ENCODE data around the gene GPR108. TPM values are rescaled to one million over a fixed set of nuclear protein-coding genes. Genes with fewer than 3 reads are reported as not detected.
A peak's percentile ranks its signal among the peaks of the same experiment; 100 is the strongest.

Gene GPR108
- total and polyA plus RNA-seq, 2 of the 13 experiments (the other 11 are each of a cell fraction or from before 2014, with no cell fraction given), result 36.4 to 63.0 TPM

DNA sequence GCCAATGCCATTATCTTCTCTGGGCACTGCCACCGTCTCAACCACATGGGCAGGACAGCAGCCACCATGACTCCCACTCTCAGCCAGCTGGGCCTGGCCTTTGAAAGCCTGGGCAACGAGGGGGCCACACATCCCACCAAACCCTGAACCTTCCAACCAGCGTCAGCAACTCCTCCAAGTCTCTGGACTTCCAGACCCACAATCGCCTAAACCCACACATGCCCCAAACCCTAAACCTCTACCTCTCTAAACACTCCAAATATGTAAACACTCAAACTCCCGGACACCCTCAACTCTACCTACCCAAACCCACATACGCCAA is 17.9 kb downstream of the GPR108 start (continued):
- TF ChIP-seq, protein P1, sequence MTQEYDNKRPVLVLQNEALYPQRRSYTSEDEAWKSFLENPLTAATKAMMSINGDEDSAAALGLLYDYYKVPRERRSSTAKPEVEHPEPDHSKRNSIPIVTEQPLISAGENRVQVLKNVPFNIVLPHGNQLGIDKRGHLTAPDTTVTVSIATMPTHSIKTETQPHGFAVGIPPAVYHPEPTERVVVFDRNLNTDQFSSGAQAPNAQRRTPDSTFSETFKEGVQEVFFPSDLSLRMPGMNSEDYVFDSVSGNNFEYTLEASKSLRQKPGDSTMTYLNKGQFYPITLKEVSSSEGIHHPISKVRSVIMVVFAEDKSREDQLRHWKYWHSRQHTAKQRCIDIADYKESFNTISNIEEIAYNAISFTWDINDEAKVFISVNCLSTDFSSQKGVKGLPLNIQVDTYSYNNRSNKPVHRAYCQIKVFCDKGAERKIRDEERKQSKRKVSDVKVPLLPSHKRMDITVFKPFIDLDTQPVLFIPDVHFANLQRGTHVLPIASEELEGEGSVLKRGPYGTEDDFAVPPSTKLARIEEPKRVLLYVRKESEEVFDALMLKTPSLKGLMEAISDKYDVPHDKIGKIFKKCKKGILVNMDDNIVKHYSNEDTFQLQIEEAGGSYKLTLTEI (CRISPR knock-in tag; conservative IDR thresholded peaks at IDR 0.05), result no peak
- TF ChIP-seq ZNF605 (CRISPR knock-in tag; IDR thresholded peaks at IDR 0.05), result peak; percentile 51
- no peak for TF ChIP-seq ZNF552 (CRISPR knock-in tag; IDR thresholded peaks at IDR 0.05; ENCODE audit: borderline replicate concordance)
- TF ChIP-seq, protein P2, sequence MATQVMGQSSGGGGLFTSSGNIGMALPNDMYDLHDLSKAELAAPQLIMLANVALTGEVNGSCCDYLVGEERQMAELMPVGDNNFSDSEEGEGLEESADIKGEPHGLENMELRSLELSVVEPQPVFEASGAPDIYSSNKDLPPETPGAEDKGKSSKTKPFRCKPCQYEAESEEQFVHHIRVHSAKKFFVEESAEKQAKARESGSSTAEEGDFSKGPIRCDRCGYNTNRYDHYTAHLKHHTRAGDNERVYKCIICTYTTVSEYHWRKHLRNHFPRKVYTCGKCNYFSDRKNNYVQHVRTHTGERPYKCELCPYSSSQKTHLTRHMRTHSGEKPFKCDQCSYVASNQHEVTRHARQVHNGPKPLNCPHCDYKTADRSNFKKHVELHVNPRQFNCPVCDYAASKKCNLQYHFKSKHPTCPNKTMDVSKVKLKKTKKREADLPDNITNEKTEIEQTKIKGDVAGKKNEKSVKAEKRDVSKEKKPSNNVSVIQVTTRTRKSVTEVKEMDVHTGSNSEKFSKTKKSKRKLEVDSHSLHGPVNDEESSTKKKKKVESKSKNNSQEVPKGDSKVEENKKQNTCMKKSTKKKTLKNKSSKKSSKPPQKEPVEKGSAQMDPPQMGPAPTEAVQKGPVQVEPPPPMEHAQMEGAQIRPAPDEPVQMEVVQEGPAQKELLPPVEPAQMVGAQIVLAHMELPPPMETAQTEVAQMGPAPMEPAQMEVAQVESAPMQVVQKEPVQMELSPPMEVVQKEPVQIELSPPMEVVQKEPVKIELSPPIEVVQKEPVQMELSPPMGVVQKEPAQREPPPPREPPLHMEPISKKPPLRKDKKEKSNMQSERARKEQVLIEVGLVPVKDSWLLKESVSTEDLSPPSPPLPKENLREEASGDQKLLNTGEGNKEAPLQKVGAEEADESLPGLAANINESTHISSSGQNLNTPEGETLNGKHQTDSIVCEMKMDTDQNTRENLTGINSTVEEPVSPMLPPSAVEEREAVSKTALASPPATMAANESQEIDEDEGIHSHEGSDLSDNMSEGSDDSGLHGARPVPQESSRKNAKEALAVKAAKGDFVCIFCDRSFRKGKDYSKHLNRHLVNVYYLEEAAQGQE (IDR thresholded peaks at IDR 0.05; ENCODE audit: borderline replicate concordance in 1 of 2, low read depth in 1 of 2, low read length in 2 of 2), result no peak
- TF ChIP-seq, protein P3, sequence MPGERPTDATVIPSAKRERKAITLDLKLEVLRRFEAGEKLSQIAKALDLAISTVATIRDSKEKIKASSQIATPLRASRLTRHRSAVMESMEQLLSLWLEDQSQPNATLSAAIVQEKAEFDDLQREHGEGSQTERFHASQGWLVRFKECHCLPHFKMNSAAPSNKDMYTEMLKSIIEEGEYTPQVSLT (CRISPR knock-in tag; IDR thresholded peaks at IDR 0.05; ENCODE audit: borderline replicate concordance, low read depth), result no peak
- TF ChIP-seq ZNF878 (CRISPR knock-in tag; IDR thresholded peaks at IDR 0.05), result 0 out of 2 replicates have a peak, but pooled peaks have one; percentile 23
- no peak for TF ChIP-seq ATM (IDR thresholded peaks at IDR 0.05; ENCODE audit: borderline replicate concordance)
- no peak for TF ChIP-seq NFATC3 (CRISPR knock-in tag; IDR thresholded peaks at IDR 0.05)
- no peak for TF ChIP-seq ZNF121 (CRISPR knock-in tag; IDR thresholded peaks at IDR 0.05)
- no peak for TF ChIP-seq ZNF83 (CRISPR knock-in tag; IDR thresholded peaks at IDR 0.05; ENCODE audit: borderline replicate concordance)
- no peak for TF ChIP-seq EHMT2 (IDR thresholded peaks at IDR 0.05; ENCODE audit: borderline replicate concordance, low read depth, low read length)
- peak; percentile 7; the same call in 1 of the 2 replicates for TF ChIP-seq KMT2A (CRISPR knock-in tag; IDR thresholded peaks at IDR 0.05)
- TF ChIP-seq CBX1 (IDR thresholded peaks at IDR 0.05; ENCODE audit: low read depth), result no peak
- TF ChIP-seq AGO1 (IDR thresholded peaks at IDR 0.05; ENCODE audit: low read depth, low read length, poor library complexity, severe bottlenecking), result no peak
- TF ChIP-seq, protein P4, sequence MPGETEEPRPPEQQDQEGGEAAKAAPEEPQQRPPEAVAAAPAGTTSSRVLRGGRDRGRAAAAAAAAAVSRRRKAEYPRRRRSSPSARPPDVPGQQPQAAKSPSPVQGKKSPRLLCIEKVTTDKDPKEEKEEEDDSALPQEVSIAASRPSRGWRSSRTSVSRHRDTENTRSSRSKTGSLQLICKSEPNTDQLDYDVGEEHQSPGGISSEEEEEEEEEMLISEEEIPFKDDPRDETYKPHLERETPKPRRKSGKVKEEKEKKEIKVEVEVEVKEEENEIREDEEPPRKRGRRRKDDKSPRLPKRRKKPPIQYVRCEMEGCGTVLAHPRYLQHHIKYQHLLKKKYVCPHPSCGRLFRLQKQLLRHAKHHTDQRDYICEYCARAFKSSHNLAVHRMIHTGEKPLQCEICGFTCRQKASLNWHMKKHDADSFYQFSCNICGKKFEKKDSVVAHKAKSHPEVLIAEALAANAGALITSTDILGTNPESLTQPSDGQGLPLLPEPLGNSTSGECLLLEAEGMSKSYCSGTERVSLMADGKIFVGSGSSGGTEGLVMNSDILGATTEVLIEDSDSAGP (CRISPR knock-in tag; IDR thresholded peaks at IDR 0.05; ENCODE audit: borderline replicate concordance), result 0 out of 2 replicates have a peak, but pooled peaks have one; percentile 57
- no peak for TF ChIP-seq ARID2 (CRISPR knock-in tag; IDR thresholded peaks at IDR 0.05; ENCODE audit: borderline replicate concordance)
- TF ChIP-seq, protein P5, sequence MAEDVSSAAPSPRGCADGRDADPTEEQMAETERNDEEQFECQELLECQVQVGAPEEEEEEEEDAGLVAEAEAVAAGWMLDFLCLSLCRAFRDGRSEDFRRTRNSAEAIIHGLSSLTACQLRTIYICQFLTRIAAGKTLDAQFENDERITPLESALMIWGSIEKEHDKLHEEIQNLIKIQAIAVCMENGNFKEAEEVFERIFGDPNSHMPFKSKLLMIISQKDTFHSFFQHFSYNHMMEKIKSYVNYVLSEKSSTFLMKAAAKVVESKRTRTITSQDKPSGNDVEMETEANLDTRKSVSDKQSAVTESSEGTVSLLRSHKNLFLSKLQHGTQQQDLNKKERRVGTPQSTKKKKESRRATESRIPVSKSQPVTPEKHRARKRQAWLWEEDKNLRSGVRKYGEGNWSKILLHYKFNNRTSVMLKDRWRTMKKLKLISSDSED (CRISPR knock-in tag; IDR thresholded peaks at IDR 0.05), result no peak
- peak; percentile 69; the same call in 1 of the 2 replicates for TF ChIP-seq SALL2 (CRISPR knock-in tag; IDR thresholded peaks at IDR 0.05)
- 0 out of 2 replicates have a peak, but pooled peaks have one; percentile 4 for TF ChIP-seq TRIM24 (CRISPR knock-in tag; IDR thresholded peaks at IDR 0.05)
- TF ChIP-seq KAT2B (IDR thresholded peaks at IDR 0.05; ENCODE audit: borderline replicate concordance, low read depth, low read length), result no peak
- TF ChIP-seq SAP130 (CRISPR knock-in tag; IDR thresholded peaks at IDR 0.05; ENCODE audit: low read depth), result no peak
- no peak for TF ChIP-seq MYC (CRISPR knock-in tag; IDR thresholded peaks at IDR 0.05; ENCODE audit: borderline replicate concordance)
